ENCODE results near the gene PIGU.

The PIGU gene

GRCh38 chr20:34582911-34583310 lies 94.0 kb downstream of the PIGU start:
- H2AK5ac ChIP-seq (ENCODE audit: low read length, severe bottlenecking): no peak overlapping the region
- no peaks in the 10 kb centered on the region for H3K27me3 ChIP-seq (ENCODE audit: control insufficient read depth in 1 of 2, insufficient read depth in 1 of 2, low read length in 2 of 2)
- no peak overlapping the region for H3K23ac ChIP-seq (ENCODE audit: low read length in 2 of 2)
- H3K36me3 ChIP-seq (ENCODE audit: control insufficient read depth in 1 of 2, insufficient read depth in 2 of 2, low read depth in 1 of 2, low read length in 2 of 2): peaks cover 10 to 28% of the 10 kb centered on the region in 2 experiments
- DNase-seq: peak; percentile 29
- peak overlapping the region; percentile 2 for H4K8ac ChIP-seq (ENCODE audit: low read length)
- H3K14ac ChIP-seq (ENCODE audit: low read length in 2 of 2): no peak overlapping the region
- no peak overlapping the region for H2AFZ ChIP-seq (ENCODE audit: low read depth, low read length)
- H3K9me3 ChIP-seq (ENCODE audit: control insufficient read depth, low read length): no peaks in the 10 kb centered on the region
- H3K4me3 ChIP-seq (ENCODE audit: insufficient read depth in 1 of 2, low read depth in 1 of 2, low read length in 2 of 2): no peak overlapping the region
- H3K4me1 ChIP-seq (ENCODE audit: control insufficient read depth, insufficient read depth, low read depth, low read length): peaks cover 17% of the 10 kb centered on the region
- no peak overlapping the region for H3K4me2 ChIP-seq (ENCODE audit: low read length, poor library complexity, severe bottlenecking)
- no peak overlapping the region for H3K27ac ChIP-seq (ENCODE audit: low read length, poor library complexity, severe bottlenecking)
- H2BK12ac ChIP-seq (ENCODE audit: low read length in 2 of 2): no peak overlapping the region
- no peak overlapping the region for H3K4ac ChIP-seq (ENCODE audit: low read depth in 1 of 2, low read length in 2 of 2)
- peak overlapping the region; percentile 29 for H4K91ac ChIP-seq (ENCODE audit: low read length)
- no peak overlapping the region for H2BK5ac ChIP-seq (ENCODE audit: low read depth, low read length, poor library complexity, severe bottlenecking)
- H3K18ac ChIP-seq (ENCODE audit: low read depth in 1 of 2, low read length in 2 of 2): no peak overlapping the region
- no peaks in the 10 kb centered on the region for H3K79me1 ChIP-seq (replicated peaks; ENCODE audit: low read length, poor library complexity, severe bottlenecking)
- H2BK120ac ChIP-seq (ENCODE audit: low read depth, low read length): no peak overlapping the region
- H2BK15ac ChIP-seq (ENCODE audit: low read depth, poor library complexity, severe bottlenecking): no peak overlapping the region
- WGBS: 73% methylated on average over 4 of the region's 4 CpGs
- H3K9ac ChIP-seq (ENCODE audit: low read length): no peak overlapping the region

GRCh38 chr20:34582221-34582620 lies 94.7 kb downstream of the PIGU start:
- H3K36me3 ChIP-seq (ENCODE audit: control insufficient read depth in 1 of 2, insufficient read depth in 2 of 2, low read depth in 1 of 2, low read length in 2 of 2): peaks cover 10 to 28% of the 10 kb centered on the region in 2 experiments
- no peak overlapping the region for H3K4me2 ChIP-seq (ENCODE audit: low read length, poor library complexity, severe bottlenecking)
- H3K79me1 ChIP-seq (replicated peaks; ENCODE audit: low read length, poor library complexity, severe bottlenecking): no peaks in the 10 kb centered on the region
- no peak overlapping the region for H2AFZ ChIP-seq (ENCODE audit: low read depth, low read length)
- no peak overlapping the region for H3K18ac ChIP-seq (ENCODE audit: low read depth in 1 of 2, low read length in 2 of 2)
- no peak overlapping the region for H2AK5ac ChIP-seq (ENCODE audit: low read length, severe bottlenecking)
- H2BK5ac ChIP-seq (ENCODE audit: low read depth, low read length, poor library complexity, severe bottlenecking): no peak overlapping the region
- H3K23ac ChIP-seq (ENCODE audit: low read length in 2 of 2): no peak overlapping the region
- H3K27ac ChIP-seq (ENCODE audit: low read length, poor library complexity, severe bottlenecking): no peak overlapping the region
- peak overlapping the region; percentile 64 for H4K8ac ChIP-seq (ENCODE audit: low read length)
- H3K27me3 ChIP-seq (ENCODE audit: control insufficient read depth in 1 of 2, insufficient read depth in 1 of 2, low read length in 2 of 2): no peaks in the 10 kb centered on the region
- no peak overlapping the region for H3K14ac ChIP-seq (ENCODE audit: low read length in 2 of 2)
- H3K9ac ChIP-seq (ENCODE audit: low read length): peak overlapping the region; percentile 55
- H2BK120ac ChIP-seq (ENCODE audit: low read depth, low read length): no peak overlapping the region
- peak overlapping the region in 1 of 2 experiments; percentile 46 for H3K4me3 ChIP-seq (ENCODE audit: insufficient read depth in 1 of 2, low read depth in 1 of 2, low read length in 2 of 2)
- no peak overlapping the region for H4K91ac ChIP-seq (ENCODE audit: low read length)
- no peaks in the 10 kb centered on the region for H3K9me3 ChIP-seq (ENCODE audit: control insufficient read depth, low read length)
- peaks cover 17% of the 10 kb centered on the region for H3K4me1 ChIP-seq (ENCODE audit: control insufficient read depth, insufficient read depth, low read depth, low read length)
- no peak overlapping the region for H3K4ac ChIP-seq (ENCODE audit: low read depth in 1 of 2, low read length in 2 of 2)
- no peak overlapping the region for H2BK12ac ChIP-seq (ENCODE audit: low read length in 2 of 2)
- DNase-seq: no peak
- no peak overlapping the region for H2BK15ac ChIP-seq (ENCODE audit: low read depth, poor library complexity, severe bottlenecking)
- 89% methylated on average over 2 of the region's 4 CpGs for WGBS

GRCh38 chr20:34581341-34582184 lies 95.3 kb downstream of the PIGU start:
- Histone ChIP-seq H3K27me3 (ENCODE audit: control insufficient read depth in 1 of 2, insufficient read depth in 1 of 2, low read length in 2 of 2) (no peaks in the 10 kb centered on the region), H3K4me3 (ENCODE audit: insufficient read depth in 1 of 2, low read depth in 1 of 2, low read length in 2 of 2) (peak overlapping the region in 1 of 2 experiments; percentile 46), H3K79me1 (replicated peaks; ENCODE audit: low read length, poor library complexity, severe bottlenecking) (no peaks in the 10 kb centered on the region), H3K36me3 (ENCODE audit: control insufficient read depth in 1 of 2, insufficient read depth in 2 of 2, low read depth in 1 of 2, low read length in 2 of 2) (peaks cover 4 to 28% of the 10 kb centered on the region in 2 experiments), H2AK5ac (ENCODE audit: low read length, severe bottlenecking) (no peak overlapping the region), H3K9me3 (ENCODE audit: control insufficient read depth, low read length) (no peaks in the 10 kb centered on the region), H2BK120ac (ENCODE audit: low read depth, low read length) (no peak overlapping the region), H2AFZ (ENCODE audit: low read depth, low read length) (no peak overlapping the region), H3K4me1 (ENCODE audit: control insufficient read depth, insufficient read depth, low read depth, low read length) (peaks cover 17% of the 10 kb centered on the region), H4K91ac (ENCODE audit: low read length) (no peak overlapping the region), H4K8ac (ENCODE audit: low read length) (peak overlapping the region; percentile 72), H3K9ac (ENCODE audit: low read length) (peak overlapping the region; percentile 55), H3K27ac (ENCODE audit: low read length, poor library complexity, severe bottlenecking) (no peak overlapping the region), H3K18ac (ENCODE audit: low read depth in 1 of 2, low read length in 2 of 2) (peak overlapping the region in 1 of 2 experiments; percentile 18), H3K14ac (ENCODE audit: low read length in 2 of 2) (no peak overlapping the region), H2BK15ac (ENCODE audit: low read depth, poor library complexity, severe bottlenecking) (no peak overlapping the region), H3K23ac (ENCODE audit: low read length in 2 of 2) (no peak overlapping the region), H2BK12ac (ENCODE audit: low read length in 2 of 2) (peak overlapping the region in 1 of 2 experiments; percentile 67), H3K4me2 (ENCODE audit: low read length, poor library complexity, severe bottlenecking) (no peak overlapping the region), H2BK5ac (ENCODE audit: low read depth, low read length, poor library complexity, severe bottlenecking) (peak overlapping the region; percentile 45), H3K4ac (ENCODE audit: low read depth in 1 of 2, low read length in 2 of 2) (peak overlapping the region in 1 of 2 experiments; percentile 19)
- 84% methylated on average over 7 of the region's 11 CpGs for WGBS
- DNase-seq: peak; percentile 63
